ENCODE data around the gene FRMD4B.

GRCh38 chr3:69321301-69322157, 64.4 kb downstream of the FRMD4B start:
- TF ChIP-seq CTCF (IDR thresholded peaks at IDR 0.05) (no peak), POLR2AphosphoS5 (IDR thresholded peaks at IDR 0.05) (no peak), EP300 (IDR thresholded peaks at IDR 0.05) (no peak), POLR2A (IDR thresholded peaks at IDR 0.05) (no peak)

All from upper lobe of left lung (tissue), 4 donors.